ENCODE data around the gene CLDN14.

- TF ChIP-seq, protein P1, sequence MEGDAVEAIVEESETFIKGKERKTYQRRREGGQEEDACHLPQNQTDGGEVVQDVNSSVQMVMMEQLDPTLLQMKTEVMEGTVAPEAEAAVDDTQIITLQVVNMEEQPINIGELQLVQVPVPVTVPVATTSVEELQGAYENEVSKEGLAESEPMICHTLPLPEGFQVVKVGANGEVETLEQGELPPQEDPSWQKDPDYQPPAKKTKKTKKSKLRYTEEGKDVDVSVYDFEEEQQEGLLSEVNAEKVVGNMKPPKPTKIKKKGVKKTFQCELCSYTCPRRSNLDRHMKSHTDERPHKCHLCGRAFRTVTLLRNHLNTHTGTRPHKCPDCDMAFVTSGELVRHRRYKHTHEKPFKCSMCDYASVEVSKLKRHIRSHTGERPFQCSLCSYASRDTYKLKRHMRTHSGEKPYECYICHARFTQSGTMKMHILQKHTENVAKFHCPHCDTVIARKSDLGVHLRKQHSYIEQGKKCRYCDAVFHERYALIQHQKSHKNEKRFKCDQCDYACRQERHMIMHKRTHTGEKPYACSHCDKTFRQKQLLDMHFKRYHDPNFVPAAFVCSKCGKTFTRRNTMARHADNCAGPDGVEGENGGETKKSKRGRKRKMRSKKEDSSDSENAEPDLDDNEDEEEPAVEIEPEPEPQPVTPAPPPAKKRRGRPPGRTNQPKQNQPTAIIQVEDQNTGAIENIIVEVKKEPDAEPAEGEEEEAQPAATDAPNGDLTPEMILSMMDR (IDR thresholded peaks at IDR 0.05; ENCODE audit: low read length): no peak
- TF ChIP-seq EZH2 (optimal IDR thresholded peaks at IDR 0.05; ENCODE audit: low read depth, low read length): no peak
Measured at GRCh38 chr21:36513430-36513829, 33.5 kb upstream of the CLDN14 start.
